ENCODE data around the gene NCKAP1. TPM values are rescaled to one million over a fixed set of nuclear protein-coding genes. Genes with fewer than 3 reads are reported as not detected.

Gene NCKAP1
- total RNA-seq, 1 experiment from 2014 or later: 112 TPM

GRCh38 chr2:182921234-182921633 is 117.0 kb downstream of the NCKAP1 start:
- Histone ChIP-seq H3K23me2 (ENCODE audit: insufficient read length, low read depth, low read length, poor library complexity, severe bottlenecking) (no peaks in the 10 kb centered on the region), H4K20me1 (ENCODE audit: control insufficient read depth, insufficient read depth, insufficient read length) (no peaks in the 10 kb centered on the region), H3K27me3 (ENCODE audit: insufficient read depth, low read length) (peaks cover 3% of the 10 kb centered on the region), H3K23ac (ENCODE audit: insufficient read length, low read depth, low read length) (no peak overlapping the region), H2BK120ac (ENCODE audit: low read depth, low read length, poor library complexity, severe bottlenecking) (no peak overlapping the region), H3K14ac (ENCODE audit: insufficient read depth, low read length) (no peak overlapping the region), H3K4me2 (ENCODE audit: insufficient read depth, insufficient read length, low read length) (no peak overlapping the region), H4K8ac (replicated peaks; ENCODE audit: insufficient read length, low read depth, low read length) (no peak overlapping the region), H4K91ac (ENCODE audit: insufficient read length, low read depth, low read length) (no peak overlapping the region), H3K9ac (ENCODE audit: extremely low read depth, insufficient read length, low read length) (no peak overlapping the region), H2BK15ac (ENCODE audit: low read depth, low read length) (no peak overlapping the region), H2AK5ac (ENCODE audit: insufficient read length, low read length) (no peak overlapping the region), H3K56ac (ENCODE audit: insufficient read length, low read depth, low read length) (no peak overlapping the region), H3K4ac (ENCODE audit: low read depth, low read length) (no peak overlapping the region), H3K18ac (ENCODE audit: insufficient read length, low read depth, low read length) (no peak overlapping the region), H3K4me1 (ENCODE audit: insufficient read depth, low read length) (no peaks in the 10 kb centered on the region), H2BK5ac (ENCODE audit: insufficient read length, low read length) (no peak overlapping the region), H3K79me1 (ENCODE audit: insufficient read depth, low read depth, low read length, poor library complexity, severe bottlenecking) (no peaks in the 10 kb centered on the region), H4K5ac (ENCODE audit: insufficient read length, low read depth, low read length) (no peak overlapping the region), H2AFZ (ENCODE audit: low read length) (no peak overlapping the region), H3K27ac (ENCODE audit: insufficient read length, low read depth, low read length) (no peak overlapping the region), H3T11ph (ENCODE audit: low read length) (no peak overlapping the region), H2BK20ac (ENCODE audit: low read depth, low read length, poor library complexity, severe bottlenecking) (no peak overlapping the region), H2BK12ac (ENCODE audit: insufficient read length, low read depth, low read length) (no peak overlapping the region), H3K79me2 (ENCODE audit: insufficient read depth, low read length) (no peaks in the 10 kb centered on the region), H3K9me3 (ENCODE audit: control insufficient read depth, low read depth, low read length) (no peaks in the 10 kb centered on the region)
- no peaks in the 10 kb centered on the region for H3K27me3 Mint-ChIP-seq (ENCODE audit: low read depth)
- peaks cover 0 to under 1% of the 10 kb centered on the region in 2 experiments; a peak in 1 of 4 replicates for H3K4me1 Mint-ChIP-seq
- H3K4me3 Mint-ChIP-seq: no peak overlapping the region
- H3K36me3 Mint-ChIP-seq (ENCODE audit: insufficient read depth in 1 of 3, low read depth in 3 of 3): peaks cover 17 to 41% (median 37%) of the 10 kb centered on the region in 3 experiments; a peak in 6 of 7 replicates
- DNase-seq: no peak
- peak overlapping the region in 1 of 3 experiments; percentile 69; a peak in 2 of 7 replicates for H3K27ac Mint-ChIP-seq
- no peaks in the 10 kb centered on the region for H3K9me3 Mint-ChIP-seq
- TF ChIP-seq, protein P1, sequence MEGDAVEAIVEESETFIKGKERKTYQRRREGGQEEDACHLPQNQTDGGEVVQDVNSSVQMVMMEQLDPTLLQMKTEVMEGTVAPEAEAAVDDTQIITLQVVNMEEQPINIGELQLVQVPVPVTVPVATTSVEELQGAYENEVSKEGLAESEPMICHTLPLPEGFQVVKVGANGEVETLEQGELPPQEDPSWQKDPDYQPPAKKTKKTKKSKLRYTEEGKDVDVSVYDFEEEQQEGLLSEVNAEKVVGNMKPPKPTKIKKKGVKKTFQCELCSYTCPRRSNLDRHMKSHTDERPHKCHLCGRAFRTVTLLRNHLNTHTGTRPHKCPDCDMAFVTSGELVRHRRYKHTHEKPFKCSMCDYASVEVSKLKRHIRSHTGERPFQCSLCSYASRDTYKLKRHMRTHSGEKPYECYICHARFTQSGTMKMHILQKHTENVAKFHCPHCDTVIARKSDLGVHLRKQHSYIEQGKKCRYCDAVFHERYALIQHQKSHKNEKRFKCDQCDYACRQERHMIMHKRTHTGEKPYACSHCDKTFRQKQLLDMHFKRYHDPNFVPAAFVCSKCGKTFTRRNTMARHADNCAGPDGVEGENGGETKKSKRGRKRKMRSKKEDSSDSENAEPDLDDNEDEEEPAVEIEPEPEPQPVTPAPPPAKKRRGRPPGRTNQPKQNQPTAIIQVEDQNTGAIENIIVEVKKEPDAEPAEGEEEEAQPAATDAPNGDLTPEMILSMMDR (conservative IDR thresholded peaks at IDR 0.05): no peak

All from H9 (cell line).